ENCODE measurements around the gene TMEM94.
"Not testable (repeated sequence)": the region's sequence is repeated elsewhere in the genome, so short reads cannot be mapped to it uniquely, and the experiment has no call there.

The TMEM94 gene

GRCh38 chr17:75416006-75416405, 40.4 kb upstream of the TMEM94 start:
- TF ChIP-seq CTCF (conservative IDR thresholded peaks at IDR 0.05; ENCODE audit: control insufficient read depth, insufficient read depth, low read depth, low read length): no peak
- DNase-seq (ENCODE audit: low read depth): no peak
- H3K4me3 ChIP-seq (ENCODE audit: control insufficient read depth, low read depth, low read length): no peak overlapping the region

DNA sequence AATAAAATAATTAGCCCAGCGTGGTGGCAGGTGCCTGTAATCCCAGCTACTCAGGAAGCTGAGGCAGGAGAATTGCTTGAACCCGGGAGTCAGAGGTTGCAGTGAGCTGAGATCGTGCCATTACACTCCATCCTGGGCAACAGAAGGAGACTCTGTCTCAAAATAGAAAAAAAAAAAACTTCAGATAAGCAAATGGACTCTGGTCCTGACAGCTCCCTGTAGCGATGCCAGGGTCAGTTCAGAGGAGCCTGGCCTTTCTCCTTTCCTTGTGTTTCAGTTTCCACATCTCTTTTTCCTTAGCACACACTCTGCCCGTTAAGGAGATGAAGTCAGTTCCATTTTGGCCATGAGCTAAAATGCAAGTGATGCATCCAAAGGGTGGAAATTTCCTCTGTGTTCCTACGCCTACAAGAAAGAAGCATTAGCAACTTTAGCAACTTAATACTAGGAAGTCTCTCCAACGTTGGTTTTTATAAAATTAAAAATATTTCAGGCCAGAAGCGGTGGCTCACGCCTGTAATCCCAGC, 39.3 kb upstream of the TMEM94 start:
- DNase-seq (ENCODE audit: low read depth): no peak
- H3K4me3 ChIP-seq (ENCODE audit: control insufficient read depth, low read depth, low read length): no peak overlapping the region
- no peak for TF ChIP-seq CTCF (conservative IDR thresholded peaks at IDR 0.05; ENCODE audit: control insufficient read depth, insufficient read depth, low read depth, low read length)

- no peak overlapping the region for H3K4me3 ChIP-seq (ENCODE audit: control insufficient read depth, low read depth, low read length)
- DNase-seq (ENCODE audit: low read depth): no peak
- TF ChIP-seq CTCF (conservative IDR thresholded peaks at IDR 0.05; ENCODE audit: control insufficient read depth, insufficient read depth, low read depth, low read length): no peak
Measured at GRCh38 chr17:75418531-75418930, 37.9 kb upstream of the TMEM94 start.

- no peak for TF ChIP-seq CTCF (conservative IDR thresholded peaks at IDR 0.05; ENCODE audit: control insufficient read depth, insufficient read depth, low read depth, low read length)
- no peak overlapping the region for H3K4me3 ChIP-seq (ENCODE audit: control insufficient read depth, low read depth, low read length)
- DNase-seq (ENCODE audit: low read depth): peak; percentile 84
Measured at GRCh38 chr17:75428543-75429469, 27.6 kb upstream of the TMEM94 start.

DNA sequence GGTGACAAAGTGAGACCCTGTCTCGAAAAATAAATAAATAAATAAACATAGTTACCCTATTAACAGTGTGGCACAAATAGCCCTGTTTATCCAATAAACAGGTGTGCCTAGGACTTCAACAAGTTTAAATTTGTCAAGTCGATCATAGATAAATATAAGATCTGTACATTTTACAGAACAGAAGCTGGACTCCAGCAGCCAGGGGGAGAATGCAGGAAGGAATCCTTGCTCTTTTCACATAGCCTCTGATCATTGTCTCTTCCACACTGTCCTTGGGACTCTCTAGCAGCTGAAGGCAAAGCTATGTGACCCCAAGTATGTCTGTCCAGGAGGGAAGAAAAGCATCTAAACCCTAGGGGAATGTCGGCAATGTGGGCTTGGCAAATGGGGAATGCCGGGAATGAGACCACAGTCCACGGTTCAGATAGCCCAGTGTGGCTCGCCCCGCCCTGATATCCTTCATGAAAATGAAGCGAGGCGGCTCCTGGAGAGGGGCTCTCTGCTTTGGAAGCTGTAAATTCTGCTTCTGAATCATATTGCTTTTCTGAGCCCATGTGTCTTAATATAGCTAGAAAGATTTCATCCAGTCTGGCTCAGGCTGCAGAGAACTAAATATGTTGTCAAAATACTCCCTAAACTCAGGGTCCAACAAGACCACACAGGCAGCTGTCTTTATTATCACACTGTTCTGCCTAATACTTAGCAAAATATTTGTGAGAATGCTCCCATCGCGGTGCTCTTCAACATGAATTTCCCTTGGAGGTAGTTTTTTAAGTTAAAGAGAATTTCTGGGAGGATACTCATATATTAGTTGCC, 26.1 kb upstream of the TMEM94 start:
- no peak for TF ChIP-seq CTCF (conservative IDR thresholded peaks at IDR 0.05; ENCODE audit: control insufficient read depth, insufficient read depth, low read depth, low read length)
- DNase-seq (ENCODE audit: low read depth): no peak
- no peak overlapping the region for H3K4me3 ChIP-seq (ENCODE audit: control insufficient read depth, low read depth, low read length)

DNA sequence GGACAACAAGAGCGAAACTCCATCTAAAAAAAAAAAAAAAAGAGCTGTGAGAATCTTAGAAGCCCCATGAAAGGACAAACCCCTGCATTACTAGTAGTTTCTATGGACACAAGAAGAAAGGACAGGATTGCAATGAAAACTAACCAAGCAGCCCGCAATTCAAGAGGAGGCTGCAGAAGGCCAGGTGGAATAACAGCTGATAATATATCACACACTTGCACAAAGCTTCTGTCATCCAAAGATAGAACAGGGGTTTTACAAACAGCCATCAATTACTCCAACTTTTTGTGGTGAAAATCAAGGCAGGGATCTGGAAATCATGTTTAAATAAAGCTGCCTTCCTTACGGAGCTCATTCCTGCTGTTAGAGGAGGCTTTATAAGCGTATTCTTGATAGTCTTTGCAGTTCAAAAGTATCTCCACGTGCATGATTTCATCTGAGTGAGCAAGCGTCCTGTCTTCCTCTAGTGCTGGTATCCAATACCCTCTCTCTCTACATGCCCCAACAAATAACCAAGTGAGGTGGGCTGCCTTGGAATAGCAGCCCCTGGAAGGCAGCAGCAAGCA, 23.1 kb upstream of the TMEM94 start:
- DNase-seq (ENCODE audit: low read depth): no peak
- no peak for TF ChIP-seq CTCF (conservative IDR thresholded peaks at IDR 0.05; ENCODE audit: control insufficient read depth, insufficient read depth, low read depth, low read length)
- H3K4me3 ChIP-seq (ENCODE audit: control insufficient read depth, low read depth, low read length): no peak overlapping the region

DNA sequence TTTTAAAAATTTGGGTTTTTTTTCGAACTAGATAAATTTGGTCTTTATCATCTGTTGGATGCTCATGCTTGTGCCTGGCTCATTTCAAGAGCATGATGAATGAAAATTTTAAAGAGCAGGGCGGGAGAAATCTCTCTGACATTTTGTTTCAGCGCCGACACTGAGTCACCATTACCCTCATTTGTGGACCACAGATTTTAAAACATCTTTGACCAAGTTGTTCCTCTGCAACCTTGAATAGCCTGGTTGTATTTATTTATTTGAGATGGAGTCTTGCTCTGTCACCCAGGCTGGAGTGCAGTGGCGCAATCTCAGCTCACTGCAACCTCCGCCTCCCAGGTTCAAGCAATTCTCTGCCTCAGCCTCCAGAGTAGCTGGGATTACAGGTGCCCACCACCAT, 22.0 kb upstream of the TMEM94 start:
- not testable (repeated sequence) for DNase-seq (ENCODE audit: low read depth); H3K4me3 ChIP-seq (ENCODE audit: control insufficient read depth, low read depth, low read length)

- H3K4me3 ChIP-seq (ENCODE audit: control insufficient read depth, low read depth, low read length); DNase-seq (ENCODE audit: low read depth): not testable (repeated sequence)
Measured at GRCh38 chr17:75437404-75437803, 19.0 kb upstream of the TMEM94 start.

Measured in fibroblast of mammary gland (primary cell).